ENCODE measurements around the gene PEX11A. TPM values are rescaled to one million over a fixed set of nuclear protein-coding genes. Genes with fewer than 3 reads are reported as not detected.
A peak's percentile ranks its signal among the peaks of the same experiment; 100 is the strongest.

PEX11A gene
- total and polyA plus RNA-seq, 12 donors: 5.4 to 23.2 (median 12.8) TPM

DNA sequence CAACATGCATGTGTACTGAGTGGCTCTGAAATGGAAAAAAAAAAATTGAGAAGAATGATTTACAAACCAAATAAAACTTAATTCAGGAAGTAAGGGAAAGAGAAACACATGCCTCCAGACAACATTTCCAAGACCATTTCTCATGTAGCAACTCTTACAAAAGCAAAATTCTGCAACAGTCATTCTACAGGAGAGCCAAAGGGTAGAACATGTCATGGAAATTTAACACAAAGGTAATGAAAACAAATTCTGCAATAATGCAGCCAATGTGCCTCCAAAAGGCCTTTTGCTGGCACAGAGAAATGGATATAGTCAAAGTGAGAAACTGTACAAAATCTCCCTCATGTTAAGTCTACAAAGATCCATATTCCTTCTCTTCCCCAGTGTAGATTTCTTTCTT, 4.0 kb downstream of the PEX11A start:
- Histone ChIP-seq H3K27me3 (no peaks in the 10 kb centered on the region), H3K27ac (no peak overlapping the region), H3K4me3 (no peak overlapping the region), H3K9me3 (replicated peaks in 1 of 3) (no peaks in the 10 kb centered on the region), H3K4me1 (replicated peaks in 1 of 2) (peaks cover 0 to 14% of the 10 kb centered on the region in 2 donors), H3K36me3 (replicated peaks in 1 of 2) (peaks cover 0 to 11% of the 10 kb centered on the region in 2 donors)
- intact Hi-C loops (cut with DNase I): no loop called here
- TF ChIP-seq, protein P1, sequence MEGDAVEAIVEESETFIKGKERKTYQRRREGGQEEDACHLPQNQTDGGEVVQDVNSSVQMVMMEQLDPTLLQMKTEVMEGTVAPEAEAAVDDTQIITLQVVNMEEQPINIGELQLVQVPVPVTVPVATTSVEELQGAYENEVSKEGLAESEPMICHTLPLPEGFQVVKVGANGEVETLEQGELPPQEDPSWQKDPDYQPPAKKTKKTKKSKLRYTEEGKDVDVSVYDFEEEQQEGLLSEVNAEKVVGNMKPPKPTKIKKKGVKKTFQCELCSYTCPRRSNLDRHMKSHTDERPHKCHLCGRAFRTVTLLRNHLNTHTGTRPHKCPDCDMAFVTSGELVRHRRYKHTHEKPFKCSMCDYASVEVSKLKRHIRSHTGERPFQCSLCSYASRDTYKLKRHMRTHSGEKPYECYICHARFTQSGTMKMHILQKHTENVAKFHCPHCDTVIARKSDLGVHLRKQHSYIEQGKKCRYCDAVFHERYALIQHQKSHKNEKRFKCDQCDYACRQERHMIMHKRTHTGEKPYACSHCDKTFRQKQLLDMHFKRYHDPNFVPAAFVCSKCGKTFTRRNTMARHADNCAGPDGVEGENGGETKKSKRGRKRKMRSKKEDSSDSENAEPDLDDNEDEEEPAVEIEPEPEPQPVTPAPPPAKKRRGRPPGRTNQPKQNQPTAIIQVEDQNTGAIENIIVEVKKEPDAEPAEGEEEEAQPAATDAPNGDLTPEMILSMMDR (IDR thresholded peaks at IDR 0.05): no peak
- TF ChIP-seq POLR2A (IDR thresholded peaks at IDR 0.05): no peak
- DNase-seq: no peak

GRCh38 chr15:89685995-89686394, 4.6 kb downstream of the PEX11A start:
- DNase-seq: no peak
- H3K4me3 ChIP-seq: no peak overlapping the region
- H3K27me3 ChIP-seq: no peaks in the 10 kb centered on the region
- H3K9me3 ChIP-seq (replicated peaks in 1 of 3): no peaks in the 10 kb centered on the region
- H3K4me1 ChIP-seq (replicated peaks in 1 of 2): peaks cover 3 to 19% of the 10 kb centered on the region in 2 donors
- peak overlapping the region in 1 of 5 donors; percentile 47 for H3K27ac ChIP-seq
- 78 to 96% (median 81%) methylated on average over 2 of the region's 2 CpGs for WGBS, 4 donors
- TF ChIP-seq, protein P1 (IDR thresholded peaks at IDR 0.05): no peak
- TF ChIP-seq POLR2A (IDR thresholded peaks at IDR 0.05): no peak
- H3K36me3 ChIP-seq (replicated peaks in 1 of 2): peaks cover 0 to 11% of the 10 kb centered on the region in 2 donors
- intact Hi-C loops (cut with DNase I): no loop called here

DNA sequence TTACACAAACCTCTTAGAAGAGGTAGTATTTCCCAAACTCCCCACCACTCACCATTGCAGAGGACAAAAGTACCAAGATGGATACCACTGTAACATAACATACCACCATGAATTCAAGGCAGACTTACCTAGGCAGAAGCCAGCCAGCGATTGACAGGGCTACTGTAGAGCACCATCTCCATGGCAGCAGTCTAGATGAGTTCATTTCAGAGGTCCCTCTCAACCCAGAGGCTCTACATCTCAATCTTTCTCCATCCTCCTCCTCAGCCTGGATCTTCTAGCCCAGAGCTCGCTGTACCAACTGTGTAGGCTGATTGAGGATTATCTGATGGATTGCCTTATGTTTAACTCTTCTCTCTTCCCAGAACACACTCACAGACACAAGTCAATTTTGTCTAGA, 9.4 kb downstream of the PEX11A start:
- peaks cover 0 to 11% of the 10 kb centered on the region in 2 donors for H3K36me3 ChIP-seq (replicated peaks in 1 of 2)
- TF ChIP-seq, protein P1 (IDR thresholded peaks at IDR 0.05): no peak
- no peak for TF ChIP-seq POLR2A (IDR thresholded peaks at IDR 0.05)
- H3K27ac ChIP-seq: peak overlapping the region in 4 of 5 donors; percentile 27 to 86 (median 71)
- WGBS, 4 donors: 92 to 100% (median 96%) methylated on average over 2 of the region's 2 CpGs
- H3K27me3 ChIP-seq: no peaks in the 10 kb centered on the region
- DNase-seq: no peak
- no peak overlapping the region for H3K4me3 ChIP-seq
- no peaks in the 10 kb centered on the region for H3K9me3 ChIP-seq (replicated peaks in 1 of 3)
- peaks cover 14 to 19% of the 10 kb centered on the region in 2 donors for H3K4me1 ChIP-seq (replicated peaks in 1 of 2)
- intact Hi-C loops (cut with DNase I): no loop called here

GRCh38 chr15:89680282-89680873, 10.2 kb downstream of the PEX11A start:
- peak overlapping the region; percentile 27 to 86 (median 67) for H3K27ac ChIP-seq
- intact Hi-C loops (cut with DNase I): no loop called here
- 28 to 38% (median 36%) methylated on average over 5 of the region's 5 CpGs for WGBS, 4 donors

More at GRCh38 chr15:89680282-89680873, 10.2 kb downstream of the PEX11A start:
- Histone ChIP-seq H3K27me3 (no peaks in the 10 kb centered on the region), H3K36me3 (replicated peaks in 1 of 2) (peaks cover 0 to 11% of the 10 kb centered on the region in 2 donors), H3K9me3 (replicated peaks in 1 of 3) (no peaks in the 10 kb centered on the region), H3K4me3 (no peak overlapping the region), H3K4me1 (replicated peaks in 1 of 2) (peaks cover 14 to 19% of the 10 kb centered on the region in 2 donors)
- peak; percentile 74 to 92 (median 87) for DNase-seq
- TF ChIP-seq POLR2A (IDR thresholded peaks at IDR 0.05): no peak
- TF ChIP-seq, protein P1 (IDR thresholded peaks at IDR 0.05): no peak
